HCT116 (cell line): ENCODE data around the gene SLC2A13.

Experiments used
- CTCF ChIP-seq, 3 experiments: fragments of 200-600 bp in 1 of 3; sonication (generic) in 1 of 3; IDR thresholded peaks in 2 of 3; conservative IDR thresholded peaks in 1 of 3; 2 replicates each; pipeline ENCODE4 v1.5.1; 2012 to 2017; ENCODE audit warnings: low read depth in 2 of 3, low read length in 2 of 3, antibody characterized with exemption in 1 of 3, borderline replicate concordance in 1 of 3, control low read depth in 1 of 3, mild to moderate bottlenecking in 1 of 3, mixed read lengths in 1 of 3, mixed run types in 1 of 3, moderate library complexity in 1 of 3; ENCODE audit not compliant: insufficient read depth in 1 of 3
- EZH2phosphoT487 ChIP-seq: fragments of 200-600 bp; IDR thresholded peaks from 2 replicates; pipeline ENCODE4 v1.6.1; 2018; ENCODE audit warnings: antibody characterized with exemption, borderline replicate concordance
- MAX ChIP-seq: IDR thresholded peaks from 2 replicates; pipeline ENCODE4 v1.6.1; 2012
- POLR2A ChIP-seq: IDR thresholded peaks from 2 replicates; pipeline ENCODE4 v1.7.0; 2011; ENCODE audit warnings: borderline replicate concordance; ENCODE audit not compliant: insufficient read depth, insufficient read length; ENCODE audit errors: extremely low read depth
- POLR2AphosphoS5 ChIP-seq: IDR thresholded peaks from 2 replicates; pipeline ENCODE4 v1.6.1; 2011; ENCODE audit warnings: mild to moderate bottlenecking, low read depth, low read length, moderate library complexity
- RAD21 ChIP-seq: IDR thresholded peaks from 2 replicates; pipeline ENCODE4 v1.6.1; 2012; ENCODE audit warnings: low read depth, mild to moderate bottlenecking
- SIN3A ChIP-seq: IDR thresholded peaks from 2 replicates; pipeline ENCODE4 v1.6.1; 2012; ENCODE audit warnings: low read depth
- SRF ChIP-seq: IDR thresholded peaks from 2 replicates; pipeline ENCODE4 v1.6.1; 2012; ENCODE audit warnings: low read depth
- ZBTB33 ChIP-seq: IDR thresholded peaks from 2 replicates; pipeline ENCODE4 v1.6.1; 2011; ENCODE audit warnings: mild to moderate bottlenecking, low read length, moderate library complexity; ENCODE audit not compliant: insufficient replicate concordance; ENCODE audit errors: extremely low read depth

- TF ChIP-seq POLR2A (no peak), POLR2AphosphoS5 (no peak), MAX (no peak), SIN3A (no peak), ZBTB33 (no peak), EZH2phosphoT487 (no peak), CTCF (IDR thresholded peaks at IDR 0.05 in 2 of 3, conservative IDR thresholded peaks at IDR 0.05 in 1 of 3; ENCODE audit: borderline replicate concordance in 1 of 3, insufficient read depth in 1 of 3, low read depth in 2 of 3, low read length in 2 of 3) (no peak), SRF (no peak), RAD21 (no peak)
Measured at GRCh38 chr12:39966256-39966655, 139.6 kb downstream of the SLC2A13 start.
